ENCODE data around the gene PHYKPL.

Gene PHYKPL

DNA sequence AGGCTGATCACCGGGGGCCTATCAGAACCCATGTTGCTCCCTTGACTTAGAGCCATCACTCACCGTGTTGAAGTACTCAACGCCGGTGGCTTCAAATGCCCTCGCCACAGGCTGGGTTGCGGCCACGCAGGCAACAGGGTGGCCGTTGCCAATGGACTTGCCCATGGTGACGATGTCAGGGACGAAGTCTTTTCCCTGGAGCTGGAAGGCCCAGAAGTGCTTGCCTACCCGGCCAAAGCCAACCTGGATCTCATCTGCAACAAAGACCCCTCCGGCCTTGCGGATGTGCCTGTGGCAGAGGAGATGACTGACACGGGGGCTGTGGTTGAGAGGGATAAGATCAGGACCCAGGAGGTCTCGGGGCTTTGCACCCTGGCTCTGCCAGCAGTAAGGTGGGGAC lies 10.3 kb downstream of the PHYKPL start:
- no peak for DNase-seq

DNA sequence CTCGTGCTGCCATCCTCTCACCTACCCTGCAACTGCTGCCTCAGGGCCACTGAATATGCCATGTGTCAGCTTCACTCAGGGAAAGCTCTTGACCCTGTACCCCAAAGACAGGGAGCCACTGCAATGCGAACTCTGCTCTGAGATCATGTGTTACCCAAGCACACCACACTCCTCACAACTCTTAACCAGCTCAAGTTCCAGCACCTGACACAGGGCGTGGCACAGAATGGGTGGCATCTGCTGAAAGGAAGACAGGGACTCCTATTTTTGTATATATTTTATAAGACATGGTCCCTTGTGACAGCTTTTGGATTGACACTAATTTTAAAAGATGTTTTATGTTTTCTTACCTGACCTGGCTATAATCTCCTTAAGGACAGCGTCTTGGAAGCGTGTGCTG lies 10.7 kb downstream of the PHYKPL start:
- DNase-seq = no peak

DNA sequence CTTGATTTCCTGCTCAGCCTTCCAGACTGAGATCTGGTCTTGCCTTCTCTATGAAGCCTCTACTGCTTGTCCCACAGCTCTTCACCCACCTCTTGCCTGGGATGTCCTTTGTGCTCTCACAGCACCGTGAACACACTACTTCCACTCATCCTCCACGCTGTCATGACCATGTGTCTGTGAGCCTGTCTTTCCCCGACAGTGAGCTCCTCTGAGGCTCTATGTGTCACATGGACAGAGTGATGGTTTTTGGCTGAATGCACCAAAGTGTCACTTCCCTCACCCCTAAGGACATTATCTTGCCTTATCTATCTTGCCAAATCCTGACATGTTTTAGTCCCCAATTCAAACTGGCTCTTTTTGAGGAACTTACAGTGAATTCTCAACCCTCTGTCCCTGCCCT lies 11.3 kb downstream of the PHYKPL start:
- DNase-seq = no peak

DNA sequence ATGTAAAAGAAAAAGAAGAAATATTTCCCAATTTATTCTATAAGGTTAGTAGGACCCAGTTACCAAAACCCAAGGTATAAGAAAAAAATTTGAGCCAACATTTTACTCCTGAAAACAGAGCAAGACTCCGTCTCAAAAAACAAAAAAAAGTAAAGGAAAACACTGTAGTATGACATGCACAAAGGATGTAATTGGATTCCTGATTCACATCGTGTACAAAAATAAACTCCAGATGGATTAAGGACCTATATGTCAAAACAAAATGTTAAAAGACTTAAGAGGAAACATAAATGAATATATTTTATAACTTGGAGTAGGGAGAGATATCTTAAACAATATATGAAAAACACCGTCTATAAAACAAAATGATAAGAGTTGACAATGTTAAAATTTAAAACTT lies 13.8 kb downstream of the PHYKPL start:
- DNase-seq = no peak

DNA sequence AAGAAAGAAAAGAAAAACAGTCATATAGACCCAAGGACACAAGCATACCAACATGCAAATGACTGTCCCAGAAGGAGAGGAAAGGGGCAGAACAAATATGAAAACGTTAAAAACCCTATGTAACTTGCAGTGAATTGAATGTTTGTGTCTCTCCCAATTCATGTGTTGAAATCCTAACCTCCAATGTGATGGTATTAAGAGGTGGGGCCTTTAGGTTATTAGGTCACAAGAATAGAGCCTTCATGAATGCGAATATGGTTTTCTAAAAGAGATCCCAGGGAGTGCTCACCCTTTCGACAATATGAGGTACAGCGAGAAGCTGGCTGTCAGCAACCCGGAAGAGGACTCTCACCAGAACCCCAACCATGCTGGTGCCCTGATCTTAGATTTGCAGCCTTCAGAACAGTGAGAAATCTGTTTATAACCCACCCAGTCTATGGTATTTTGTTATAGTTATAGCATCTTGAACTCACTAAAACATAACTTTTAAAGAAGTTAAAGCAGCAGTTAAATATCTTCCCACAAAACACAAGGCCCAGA lies 14.3 kb downstream of the PHYKPL start:
- no peak for DNase-seq

DNA sequence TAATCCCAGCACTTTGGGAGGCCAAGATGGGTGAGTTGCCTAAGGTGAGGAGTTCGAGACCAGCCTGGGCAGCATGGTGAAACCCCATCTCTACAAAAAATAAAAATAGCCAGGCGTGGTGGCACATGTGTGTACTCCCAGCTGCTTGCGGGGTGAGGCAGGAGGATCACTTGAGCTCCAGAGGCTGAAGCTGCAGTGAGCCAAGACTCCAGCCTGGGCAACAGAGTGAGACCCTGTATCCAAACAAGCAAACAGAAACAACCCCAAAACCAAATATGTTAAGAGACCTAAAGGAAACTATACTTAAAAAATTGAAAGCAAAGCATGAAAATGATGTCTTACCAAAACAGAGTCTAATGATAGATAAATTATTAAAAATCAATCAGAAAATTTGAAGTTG lies 15.8 kb downstream of the PHYKPL start:
- DNase-seq = no peak

DNA sequence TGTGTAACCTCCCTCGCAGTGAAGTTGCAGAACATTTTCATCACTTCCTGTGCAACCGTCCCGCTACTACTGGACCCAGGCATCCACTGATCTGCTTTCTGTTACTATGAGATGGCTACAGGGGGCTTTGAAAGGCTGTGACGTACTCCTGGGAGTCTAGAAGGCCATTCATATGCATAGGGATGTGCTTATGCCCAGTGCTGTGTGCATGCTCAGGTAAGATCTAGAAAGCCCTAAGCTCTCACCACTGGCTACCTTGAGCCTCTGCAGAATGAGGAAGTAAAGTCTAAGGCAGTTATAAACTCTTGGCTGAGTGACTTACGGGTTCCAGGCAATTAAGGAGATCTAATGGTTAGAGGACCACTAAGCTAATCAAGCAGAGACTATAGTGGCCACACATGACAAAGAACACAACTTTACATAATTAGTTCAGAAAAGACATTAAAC lies 16.5 kb downstream of the PHYKPL start:
- DNase-seq = no peak

DNA sequence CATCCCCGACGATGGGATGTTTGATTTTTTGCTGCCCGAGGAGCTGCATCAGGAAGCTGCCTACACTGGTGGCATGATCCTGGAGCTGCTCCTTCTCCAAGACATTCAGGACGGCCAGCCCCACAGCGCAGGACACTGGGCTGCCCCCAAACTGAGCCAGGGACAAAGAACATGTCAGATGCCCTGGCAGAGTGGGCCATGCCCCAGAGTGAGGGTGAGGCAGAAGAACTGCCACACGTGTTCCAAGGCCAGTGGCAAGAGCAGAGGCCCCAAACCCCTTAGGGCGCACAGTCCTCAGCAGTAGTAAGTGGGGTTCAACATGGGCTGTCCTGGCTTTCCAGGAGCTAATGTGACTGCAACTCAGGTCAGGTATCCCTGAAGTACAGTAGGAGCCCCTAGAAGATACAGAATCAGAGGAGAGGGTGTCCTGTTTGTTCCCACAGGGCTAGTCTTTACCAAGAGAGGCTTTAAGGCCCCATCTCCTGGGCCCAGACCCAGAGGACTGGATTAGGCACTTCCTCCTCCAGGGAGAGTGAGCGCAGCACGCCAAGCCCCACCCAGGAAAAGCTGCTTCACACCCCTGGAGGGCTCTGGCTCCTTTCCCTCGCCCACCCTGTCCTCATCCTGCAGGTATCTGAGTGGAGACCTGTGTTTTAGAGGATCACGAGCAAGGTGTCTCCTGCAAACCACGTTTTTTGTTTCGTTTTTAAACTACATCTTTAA lies 17.2 kb downstream of the PHYKPL start:
- DNase-seq = no peak

DNA sequence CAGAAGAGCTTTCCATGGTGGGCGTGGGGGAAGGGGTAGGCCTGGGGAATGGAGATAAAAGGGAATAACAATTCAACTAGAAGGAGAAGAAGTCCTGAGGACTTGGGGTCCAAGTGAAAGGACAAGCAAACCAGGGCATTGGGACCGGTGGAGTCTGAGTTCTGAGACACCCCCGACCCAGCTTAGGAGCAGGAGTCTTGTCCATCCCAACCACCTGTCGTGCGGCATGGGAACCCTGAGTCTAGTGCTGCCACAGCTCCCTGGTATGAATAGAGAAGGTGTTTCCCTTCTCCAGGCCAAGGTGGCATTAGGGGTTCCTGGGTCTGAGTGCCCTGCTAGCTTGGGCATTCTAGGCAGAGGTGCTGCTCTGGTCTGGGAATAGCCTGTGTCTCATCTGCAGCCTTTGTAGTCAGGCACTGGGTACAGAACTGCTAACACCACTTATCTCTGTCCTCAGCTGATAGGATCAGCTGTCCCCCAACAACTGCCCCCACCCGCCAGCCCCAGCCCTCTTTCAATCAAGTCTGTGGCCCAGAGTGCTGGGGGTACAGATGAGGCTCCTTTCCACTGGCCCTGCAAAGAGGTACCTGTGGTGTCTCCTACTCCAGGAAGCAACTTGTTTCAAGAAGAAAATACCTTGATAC lies 18.3 kb downstream of the PHYKPL start:
- DNase-seq = no peak

DNA sequence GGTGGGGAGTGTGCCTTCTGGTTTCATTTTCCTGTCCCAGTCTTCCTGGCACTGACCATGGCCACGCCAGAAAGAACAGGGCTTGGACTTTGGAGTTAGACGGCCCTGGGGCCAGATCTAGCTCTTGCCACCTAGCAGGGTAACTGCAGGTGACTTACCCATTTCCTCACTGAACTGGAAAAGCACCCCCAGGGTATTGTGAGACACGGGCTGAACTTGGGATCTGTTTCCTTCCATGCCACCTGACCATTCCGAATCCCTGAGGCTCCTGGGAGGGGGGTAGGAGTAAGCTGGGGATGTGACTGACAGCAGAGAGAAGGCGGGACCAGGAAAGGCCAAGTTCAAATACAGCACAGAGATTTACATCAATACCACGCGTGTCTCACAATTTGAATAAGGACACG lies 18.9 kb downstream of the PHYKPL start:
- no peak for DNase-seq

DNA sequence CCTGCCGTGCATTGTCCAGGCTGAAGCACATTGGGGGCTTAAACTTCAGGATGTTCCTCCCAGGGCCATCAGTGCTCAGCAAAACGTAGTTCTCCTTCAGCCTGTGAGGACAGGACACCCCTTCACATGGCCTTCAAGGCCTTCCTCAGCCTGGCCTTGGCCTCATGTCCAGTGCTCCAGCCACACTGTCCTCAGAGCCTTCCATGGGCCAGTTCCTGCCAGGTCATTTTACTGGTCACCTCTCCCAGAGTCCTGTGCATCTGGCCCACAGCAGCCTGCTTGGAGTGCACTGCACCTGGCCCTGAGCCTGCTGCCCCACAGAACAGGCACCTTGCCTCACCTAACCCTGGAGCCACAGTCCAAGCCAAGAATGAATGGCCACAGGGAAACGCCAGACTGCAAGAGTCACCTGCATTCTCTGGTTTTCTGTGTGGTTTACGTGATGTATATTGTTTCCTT lies 19.6 kb downstream of the PHYKPL start:
- no peak for DNase-seq

DNA sequence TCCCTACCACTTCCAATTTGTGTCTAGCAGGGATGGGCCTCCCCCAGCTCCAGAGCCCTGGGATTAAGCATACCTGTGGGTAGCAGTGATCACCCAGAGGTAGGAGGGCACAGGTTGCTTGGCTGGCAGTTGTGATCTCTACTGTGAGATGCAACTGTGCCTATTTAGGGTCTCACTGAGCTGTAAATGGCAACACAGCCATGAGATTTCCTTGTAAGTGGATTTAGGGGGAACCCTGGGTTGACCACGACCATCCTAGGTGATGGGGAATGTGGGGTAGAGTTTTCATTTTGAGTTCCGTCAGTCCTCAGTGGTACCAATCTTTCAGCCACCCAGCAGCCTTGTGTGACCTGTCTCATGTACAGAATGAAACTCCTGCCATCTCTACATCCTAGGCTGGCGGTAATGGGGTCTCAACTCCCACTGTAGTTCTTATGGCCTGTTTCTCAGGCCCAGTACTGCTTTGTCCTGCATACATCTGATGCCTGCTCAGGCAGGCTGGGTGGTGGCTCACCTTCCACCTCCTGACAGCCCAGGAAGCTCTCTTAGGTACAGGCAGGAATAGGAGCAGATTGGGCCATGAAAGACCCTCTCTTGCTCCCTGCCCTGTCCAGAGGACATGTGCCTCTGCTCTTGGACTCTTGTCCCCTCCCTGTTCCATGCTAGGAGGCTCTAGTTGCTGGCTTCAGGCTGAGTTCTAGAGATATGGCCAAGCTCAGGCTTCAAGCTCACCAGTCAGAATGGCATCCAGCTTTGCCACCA lies 20.2 kb downstream of the PHYKPL start:
- DNase-seq = no peak

DNA sequence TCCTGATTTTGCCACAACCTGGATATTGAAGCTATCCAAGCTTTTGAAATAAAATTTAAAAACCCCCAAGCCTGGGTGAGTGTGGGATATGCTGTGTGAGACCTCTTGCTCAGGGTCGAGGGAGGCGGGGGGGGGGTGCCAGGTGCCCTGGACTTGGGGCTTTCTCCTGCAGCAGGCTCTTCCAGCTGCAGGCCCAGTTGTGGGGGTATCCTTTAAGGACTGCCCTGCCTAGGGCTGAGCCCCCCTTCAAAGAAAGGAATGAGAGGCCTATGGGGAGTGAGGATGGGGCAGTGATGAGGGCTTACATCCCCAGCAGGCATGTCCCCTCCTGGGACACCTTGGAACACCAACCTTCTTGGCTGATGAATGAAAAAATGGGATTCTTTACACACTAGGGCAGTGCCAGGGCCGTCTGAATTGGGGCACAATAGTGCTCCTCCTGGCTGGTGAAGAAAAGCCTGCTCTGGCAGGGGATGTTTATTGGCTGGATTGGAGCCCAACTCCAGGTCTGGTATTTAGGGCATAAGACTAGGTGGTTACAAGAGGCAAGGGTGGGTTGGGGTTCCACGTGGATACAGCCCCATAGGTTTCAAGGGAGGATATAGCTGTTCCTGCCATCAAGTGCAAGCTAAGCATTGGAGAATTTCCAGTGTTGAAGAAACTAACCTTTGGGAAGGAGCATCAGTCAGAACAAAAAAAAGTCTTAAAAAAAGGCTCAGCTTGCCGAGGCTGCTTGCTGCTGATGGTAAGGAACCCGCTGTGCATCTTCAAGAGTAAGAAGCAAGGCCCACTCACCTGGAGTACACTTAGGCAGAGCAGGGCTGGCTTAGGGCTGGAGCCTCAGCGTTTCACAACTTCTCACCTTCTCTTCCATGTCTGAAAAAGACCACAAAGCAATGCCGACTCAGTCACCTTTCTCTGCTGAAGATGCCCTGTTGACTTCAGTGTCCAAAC lies 21.2 kb downstream of the PHYKPL start:
- no peak for DNase-seq

DNA sequence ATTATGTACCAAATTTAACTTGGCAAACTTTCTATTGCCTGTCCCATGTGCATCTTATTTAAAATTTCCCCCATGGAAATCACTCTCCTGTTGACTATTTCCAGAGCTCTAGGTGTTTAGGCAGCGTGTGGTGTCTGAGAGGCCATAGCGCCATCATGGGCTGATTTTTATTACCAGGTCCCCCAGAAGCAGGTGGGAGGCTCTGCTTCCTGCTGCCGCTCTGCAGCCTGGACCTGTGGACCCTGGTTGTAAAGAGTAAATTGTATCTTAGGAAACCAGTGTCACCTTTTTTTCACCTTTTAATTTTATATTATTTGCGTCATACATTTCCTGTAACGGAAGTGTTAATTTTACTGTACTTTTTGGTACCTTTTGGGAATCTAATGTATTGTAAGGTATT lies 21.9 kb downstream of the PHYKPL start:
- no peak for DNase-seq

DNA sequence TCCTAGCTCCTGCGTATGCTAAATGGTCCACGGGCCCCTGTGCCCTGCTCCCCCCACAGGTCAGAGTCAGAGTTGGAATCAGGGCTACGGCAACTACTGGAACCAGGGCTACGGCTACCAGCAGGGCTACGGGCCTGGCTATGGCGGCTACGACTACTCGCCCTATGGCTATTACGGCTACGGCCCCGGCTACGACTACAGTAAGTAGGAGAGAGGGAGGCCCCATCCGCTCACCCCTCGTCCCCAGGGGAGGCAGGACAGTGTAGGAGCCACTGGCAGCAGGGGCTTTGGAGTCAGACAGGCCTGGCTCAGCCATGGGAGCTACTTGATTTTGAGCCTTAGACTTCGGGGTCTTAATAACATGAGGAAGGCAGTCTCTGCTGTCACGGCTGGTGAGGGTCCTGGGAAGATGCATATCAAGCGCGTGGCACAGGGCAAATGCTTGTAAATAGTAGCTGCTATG lies 22.5 kb downstream of the PHYKPL start:
- no peak for DNase-seq

DNA sequence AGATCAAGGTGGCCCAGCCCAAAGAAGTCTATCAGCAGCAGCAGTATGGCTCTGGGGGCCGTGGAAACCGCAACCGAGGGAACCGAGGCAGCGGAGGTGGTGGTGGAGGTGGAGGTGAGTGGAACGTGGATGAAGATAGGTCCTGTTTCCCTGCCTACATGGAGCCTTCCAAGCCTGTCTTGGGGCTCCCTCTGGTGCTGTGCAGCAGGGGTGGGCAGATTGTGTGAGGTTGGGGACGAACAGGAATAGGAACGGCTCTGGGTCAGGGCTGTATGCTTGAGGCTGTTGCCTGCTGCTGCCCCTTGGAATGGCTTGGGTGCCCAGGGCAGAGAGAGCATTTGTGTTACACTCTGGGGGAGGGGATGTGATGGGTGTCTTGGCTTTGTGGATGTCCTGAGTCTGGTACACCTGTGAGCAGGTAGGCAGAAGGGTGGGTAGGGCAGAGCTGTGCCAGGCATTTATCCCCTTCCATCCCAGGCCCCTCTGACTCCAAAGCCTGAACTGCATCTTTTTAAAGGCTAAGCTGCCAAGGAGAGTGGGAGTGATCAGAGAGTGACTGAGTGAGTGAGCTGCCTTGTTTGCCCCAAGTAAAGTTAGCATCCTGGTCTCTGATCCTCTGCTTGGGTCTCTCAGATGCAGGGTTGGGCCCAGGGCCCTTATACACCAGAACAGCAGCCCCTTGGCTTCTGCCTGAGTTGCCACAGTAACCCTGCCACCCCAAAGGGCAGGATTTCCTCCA lies 23.1 kb downstream of the PHYKPL start:
- DNase-seq = no peak

DNA sequence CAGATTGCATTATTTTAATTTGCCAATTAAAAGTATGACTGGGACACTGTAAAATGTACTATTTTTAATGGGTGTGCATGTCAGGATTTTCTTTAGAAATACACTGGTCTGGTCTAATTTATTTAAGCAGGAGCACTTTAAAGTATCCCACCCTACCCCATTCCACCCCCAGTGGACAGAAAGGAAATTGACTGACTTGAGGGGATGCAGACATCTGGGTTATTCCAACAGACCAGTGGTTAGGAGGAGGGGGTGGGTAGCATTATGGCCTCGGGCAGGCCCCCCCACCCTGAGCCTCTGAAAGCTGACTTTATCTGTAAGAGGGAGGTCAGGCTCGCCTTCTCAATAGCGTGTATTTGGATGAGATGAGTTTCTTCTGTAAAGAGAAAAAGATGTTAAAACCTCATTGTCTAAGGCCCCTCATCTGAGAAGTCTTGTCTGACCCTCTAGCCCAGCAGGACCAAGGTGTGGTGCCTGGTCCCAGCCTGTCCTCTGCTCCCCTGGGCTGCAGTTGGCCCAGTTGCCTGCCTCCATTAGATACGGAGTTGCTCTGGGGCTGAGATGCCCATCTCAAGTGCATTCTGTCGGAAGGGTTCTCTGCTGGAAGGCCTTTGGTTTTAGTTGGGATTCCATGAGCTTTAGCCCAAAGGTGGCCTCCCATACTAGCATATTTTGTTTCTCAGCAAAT lies 23.9 kb downstream of the PHYKPL start:
- DNase-seq = no peak

DNA sequence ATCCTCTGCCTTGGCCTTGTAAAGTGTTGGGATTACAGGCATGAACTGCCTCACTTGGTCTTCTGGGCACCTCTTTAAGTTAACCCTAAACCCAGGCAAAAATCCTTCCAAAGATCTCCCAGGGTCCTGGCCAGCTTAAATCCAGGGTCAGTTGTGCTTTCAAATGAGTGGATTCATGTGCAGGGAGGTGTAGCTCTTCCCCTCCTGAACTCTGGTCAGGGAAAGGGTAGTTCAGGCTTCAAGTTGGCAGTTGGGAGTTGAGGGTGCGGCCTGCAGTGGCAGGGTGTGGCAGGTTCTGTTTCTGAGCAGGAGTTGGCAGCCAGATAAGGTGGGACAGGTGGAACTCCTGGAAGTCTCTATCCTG lies 24.7 kb downstream of the PHYKPL start:
- DNase-seq = no peak

DNA sequence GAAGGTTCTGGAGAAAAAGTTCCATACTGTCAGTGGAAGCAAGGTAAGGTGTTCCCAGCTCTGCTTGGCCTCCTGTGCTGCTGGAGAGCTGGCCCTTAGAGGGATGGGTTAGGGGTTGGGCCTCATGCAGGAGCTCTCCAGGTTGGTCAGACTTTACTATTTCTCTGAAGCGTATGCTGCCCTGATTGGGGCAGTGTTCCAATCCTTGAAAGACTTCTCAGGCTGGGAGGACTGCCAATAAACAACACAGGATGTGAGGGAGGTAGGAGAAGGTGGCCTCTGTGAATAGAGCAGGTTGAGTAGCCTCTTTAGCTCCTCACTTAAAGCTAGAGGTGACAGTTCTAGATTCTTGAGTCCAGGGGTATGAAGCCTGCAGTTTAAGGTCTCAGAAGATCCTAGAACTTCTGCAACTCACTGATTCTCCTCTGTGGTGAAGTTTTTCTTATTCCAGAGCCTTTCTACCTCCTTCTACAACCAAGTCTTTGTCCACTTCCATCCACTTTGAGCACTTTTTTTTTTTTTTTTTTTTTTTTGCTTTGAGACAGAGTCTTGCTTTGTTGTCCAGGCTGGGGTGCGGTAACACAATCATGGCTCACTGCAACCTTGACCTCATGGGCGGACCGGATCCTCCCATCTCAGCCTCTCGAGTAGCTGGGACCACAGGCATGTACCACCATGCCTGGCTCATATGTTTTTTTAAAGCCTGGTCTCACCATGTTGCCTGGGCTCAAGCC lies 25.3 kb downstream of the PHYKPL start:
- DNase-seq = no peak
